B cell (primary cell): ENCODE data around the gene CCNYL1. TPM values are rescaled to one million over a fixed set of nuclear protein-coding genes. Genes with fewer than 3 reads are reported as not detected.

Source experiments
- ATAC-seq: fragments of 200-7000 bp; cut with Tn5 transposase; one replicate; pipeline ENCODE4 v1.10.0; 2021; ENCODE audit warnings: low read depth, mild to moderate bottlenecking, moderate number of reproducible peaks, moderate library complexity
- CTCF ChIA-PET: fragments of 350-600 bp; sonication (Branson Sonifier 250); formaldehyde crosslinking; loops from one replicate; lab custom pipeline; 2021; ENCODE audit warnings: antibody characterized with exemption, inconsistent platforms; lab: Charles Lee
- POLR2A ChIA-PET: fragments of 350-600 bp; sonication (Branson Sonifier 250); formaldehyde crosslinking; loops from one replicate; lab custom pipeline; 2021; ENCODE audit warnings: antibody characterized with exemption; lab: Charles Lee
- DNase-seq: peaks from one replicate; pipeline ENCODE4 v3.0.0; 2013
- H2AFZ ChIP-seq: 2 replicates; pipeline ENCODE4 v1.6.1; 2012; ENCODE audit warnings: mild to moderate bottlenecking, low read depth, low read length; ENCODE audit not compliant: insufficient read depth, poor library complexity, severe bottlenecking
- H3K27ac ChIP-seq, 2 donors: 1 replicate in 1 of 2; 2 replicates in 1 of 2; pipeline ENCODE4 v1.5.1; 2012 to 2013; ENCODE audit warnings: low read length in 2 of 2, mild to moderate bottlenecking in 2 of 2, moderate library complexity in 1 of 2
- H3K27me3 ChIP-seq, 4 experiments: fragments of 200-600 bp in 1 of 4; sonication (generic) in 1 of 4; replicated peaks in 1 of 4; 1 replicate in 2 of 4; 2 replicates in 2 of 4; pipeline versions ENCODE4 v1.6.1 to v1.7.0; 2013 to 2016; ENCODE audit warnings: low read length in 3 of 4, mild to moderate bottlenecking in 2 of 4, mixed read lengths in 1 of 4, moderate library complexity in 1 of 4; ENCODE audit not compliant: insufficient read depth in 4 of 4, control insufficient read depth in 3 of 4; ENCODE audit errors: control extremely low read depth in 1 of 4
- H3K36me3 ChIP-seq, 2 experiments: replicated peaks in 1 of 2; 1 replicate in 1 of 2; 2 replicates in 1 of 2; pipeline versions ENCODE4 v1.6.1 to v1.7.1; 2013; ENCODE audit warnings: low read length in 1 of 2; ENCODE audit not compliant: insufficient read depth in 2 of 2, control insufficient read depth in 1 of 2; ENCODE audit errors: control extremely low read depth in 1 of 2, extremely low read depth in 1 of 2
- H3K4me1 ChIP-seq, 2 donors: fragments of 200-600 bp in 1 of 2; sonication (generic) in 1 of 2; 1 replicate in 1 of 2; 2 replicates in 1 of 2; pipeline versions ENCODE4 v1.5.1 to v1.6.1; 2013 to 2017; ENCODE audit warnings: low read length in 2 of 2; ENCODE audit not compliant: control insufficient read depth in 2 of 2, insufficient read depth in 2 of 2
- H3K4me2 ChIP-seq: replicated peaks from 2 replicates; pipeline ENCODE3; 2012; ENCODE audit warnings: mild to moderate bottlenecking, low read depth, low read length; ENCODE audit not compliant: poor library complexity, severe bottlenecking
- H3K4me3 ChIP-seq, 5 experiments: fragments of 200-600 bp in 1 of 5; sonication (generic) in 1 of 5; 1 replicate in 3 of 5; 2 replicates in 2 of 5; pipeline versions ENCODE4 v1.5.1 to v1.7.0; 2011 to 2016; ENCODE audit warnings: low read length in 4 of 5, mild to moderate bottlenecking in 4 of 5, low read depth in 2 of 5, control low read depth in 1 of 5, moderate library complexity in 1 of 5; ENCODE audit not compliant: insufficient read depth in 1 of 5; ENCODE audit errors: control extremely low read depth in 1 of 5, extremely low read depth in 1 of 5
- H3K79me2 ChIP-seq: fragments of 200-600 bp; sonication (generic); one replicate; pipeline ENCODE4 v1.6.0; 2016; ENCODE audit warnings: low read length; ENCODE audit not compliant: control insufficient read depth, insufficient read depth
- H3K9ac ChIP-seq: fragments of 200-600 bp; sonication (generic); 2 replicates; pipeline ENCODE4 v1.6.1; 2017; ENCODE audit warnings: mild to moderate bottlenecking, low read length, moderate library complexity
- H3K9me3 ChIP-seq, 3 donors: one replicate each; pipeline versions ENCODE4 v1.6.1 to v1.7.1; 2013; ENCODE audit warnings: low read length in 2 of 3; ENCODE audit not compliant: control insufficient read depth in 2 of 3, insufficient read depth in 1 of 3; ENCODE audit errors: control extremely low read depth in 1 of 3
- H4K20me1 ChIP-seq: 2 replicates; pipeline ENCODE4 v1.6.0; 2012; ENCODE audit warnings: mild to moderate bottlenecking, low read length; ENCODE audit not compliant: insufficient read depth, control insufficient read depth, poor library complexity, severe bottlenecking
- H3K27ac Mint-ChIP-seq: one replicate; pipeline ENCODE4 v1.8.0; 2021; ENCODE audit warnings: mixed read lengths
- H3K27me3 Mint-ChIP-seq: one replicate; pipeline ENCODE4 v1.8.0; 2021; ENCODE audit warnings: mixed read lengths
- H3K4me1 Mint-ChIP-seq: one replicate; pipeline ENCODE4 v1.8.0; 2021; ENCODE audit warnings: mixed read lengths
- H3K4me3 Mint-ChIP-seq: one replicate; pipeline ENCODE4 v1.8.0; 2021; ENCODE audit warnings: mixed read lengths
- H3K9me3 Mint-ChIP-seq: one replicate; pipeline ENCODE4 v1.8.0; 2022; ENCODE audit warnings: mixed read lengths; ENCODE audit not compliant: insufficient read depth
- CTCF ChIP-seq: fragments of 200-600 bp; IDR thresholded peaks from one replicate; pipeline ENCODE4 v1.8.0; 2022; ENCODE audit warnings: antibody characterized with exemption, mild to moderate bottlenecking
- EZH2 ChIP-seq: IDR thresholded peaks from 2 replicates; pipeline ENCODE4 v1.6.1; 2012; ENCODE audit warnings: borderline replicate concordance, low read depth, mild to moderate bottlenecking, moderate library complexity, low read length; ENCODE audit not compliant: insufficient read depth, poor library complexity, severe bottlenecking
- WGBS: methylation state at CpG from one replicate; pipeline ENCODE4 v1.1.5; 2013; ENCODE audit warnings: missing lambda C conversion rate; ENCODE audit not compliant: insufficient coverage; 5-methylcytosine and 5-hydroxymethylcytosine counted together
- intact Hi-C: fragments of 100-400 bp; cut with micrococcal nuclease; formaldehyde crosslinking; loops from one replicate; pipeline ENCODE4 v1.10.0; 2022
- polyA plus RNA-seq: library from polyadenylated mRNA; depleted of rRNA; stranded (reverse); fragments of >200 nt; gene quantifications from 2 replicates; pipeline ENCODE4 v1.2.3, GENCODE V29; 2012
- total RNA-seq, 2 donors: library from RNA; stranded (reverse); fragments of 120-200 nt in 1 of 2; gene quantifications; 1 replicate in 1 of 2; 2 replicates in 1 of 2; pipeline versions ENCODE4 v1.2.3 to v1.2.4, GENCODE V29; 2013 to 2022

CCNYL1 gene
- total and polyA plus RNA-seq, 2 donors (not counting 1 experiment from before 2014, with no cell fraction given) = 8.6 to 14.2 TPM

GRCh38 chr2:207704078-207704477 is 7.4 kb upstream of the CCNYL1 start:
- Mint-ChIP-seq H3K9me3 (no peaks in the 10 kb centered on the region), H3K4me1 (peaks cover 4% of the 10 kb centered on the region), H3K27ac (no peak overlapping the region), H3K4me3 (no peak overlapping the region), H3K27me3 (no peaks in the 10 kb centered on the region)
- DNase-seq (no peak), ATAC-seq (no peak)
- Histone ChIP-seq H3K9me3 (no peaks in the 10 kb centered on the region), H4K20me1 (no peaks in the 10 kb centered on the region), H3K36me3 (no peaks in the 10 kb centered on the region), H3K27ac (no peak overlapping the region), H3K4me2 (no peak overlapping the region), H3K27me3 (peaks cover 0 to 2% (median 0%) of the 10 kb centered on the region in 4 experiments), H3K4me3 (no peak overlapping the region), H3K9ac (no peak overlapping the region), H2AFZ (no peak overlapping the region), H3K4me1 (peaks cover 0 to 3% of the 10 kb centered on the region in 2 donors), H3K79me2 (no peaks in the 10 kb centered on the region)
- intact Hi-C loops = no loop called here
- CTCF ChIA-PET = interaction anchor here (1.8 kb wide), 1 partner anchor 79 kb away, joined by 5 read pairs; the partner anchor contains the start of gene METTL21A
- TF ChIP-seq CTCF (no peak), EZH2 (no peak)
- POLR2A ChIA-PET = interaction anchor here (0.9 kb wide), 1 partner anchor 15 kb away, joined by 5 read pairs; no protein-coding TSS in a partner anchor
- no CpG with 5 or more reads among the region's 3 CpGs for WGBS

GRCh38 chr2:207704671-207705070 is 6.8 kb upstream of the CCNYL1 start:
- H3K4me3 Mint-ChIP-seq = no peak overlapping the region
- intact Hi-C loops = no loop called here
- H3K4me3 ChIP-seq = no peak overlapping the region

More at GRCh38 chr2:207704671-207705070, 6.8 kb upstream of the CCNYL1 start:
- H3K9ac ChIP-seq = no peak overlapping the region
- Mint-ChIP-seq H3K4me1 (peaks cover 4% of the 10 kb centered on the region), H3K27me3 (no peaks in the 10 kb centered on the region), H3K9me3 (no peaks in the 10 kb centered on the region), H3K27ac (no peak overlapping the region)
- H3K4me1 ChIP-seq = peaks cover 0 to 3% of the 10 kb centered on the region in 2 donors
- TF ChIP-seq CTCF (no peak), EZH2 (no peak)
- H3K27ac ChIP-seq = no peak overlapping the region
- H3K9me3 ChIP-seq = no peaks in the 10 kb centered on the region
- no peak overlapping the region for H3K4me2 ChIP-seq
- ChIA-PET POLR2A (no interaction called here), CTCF (interaction anchor here (1.0 to 1.8 kb wide), 2 partner anchors 11 to 79 kb away, joined by 3 to 5 read pairs; partner anchors contain the start of gene METTL21A)
- ATAC-seq = no peak
- H4K20me1 ChIP-seq = no peaks in the 10 kb centered on the region
- DNase-seq = no peak
- no peak overlapping the region for H2AFZ ChIP-seq
- H3K36me3 ChIP-seq = no peaks in the 10 kb centered on the region
- H3K79me2 ChIP-seq = no peaks in the 10 kb centered on the region
- peaks cover 0 to 2% (median 0%) of the 10 kb centered on the region in 4 experiments for H3K27me3 ChIP-seq
